HG03575 (cell line): ENCODE measurements around the gene TMPRSS11A.

Experiments
- ATAC-seq: cut with Tn5 transposase; IDR thresholded peaks from one replicate; pipeline ENCODE4 v1.9.1; 2021; ENCODE audit not compliant: unreplicated experiment, insufficient number of reproducible peaks, low FRiP score; ENCODE audit errors: extremely low read depth

The TMPRSS11A gene

DNA sequence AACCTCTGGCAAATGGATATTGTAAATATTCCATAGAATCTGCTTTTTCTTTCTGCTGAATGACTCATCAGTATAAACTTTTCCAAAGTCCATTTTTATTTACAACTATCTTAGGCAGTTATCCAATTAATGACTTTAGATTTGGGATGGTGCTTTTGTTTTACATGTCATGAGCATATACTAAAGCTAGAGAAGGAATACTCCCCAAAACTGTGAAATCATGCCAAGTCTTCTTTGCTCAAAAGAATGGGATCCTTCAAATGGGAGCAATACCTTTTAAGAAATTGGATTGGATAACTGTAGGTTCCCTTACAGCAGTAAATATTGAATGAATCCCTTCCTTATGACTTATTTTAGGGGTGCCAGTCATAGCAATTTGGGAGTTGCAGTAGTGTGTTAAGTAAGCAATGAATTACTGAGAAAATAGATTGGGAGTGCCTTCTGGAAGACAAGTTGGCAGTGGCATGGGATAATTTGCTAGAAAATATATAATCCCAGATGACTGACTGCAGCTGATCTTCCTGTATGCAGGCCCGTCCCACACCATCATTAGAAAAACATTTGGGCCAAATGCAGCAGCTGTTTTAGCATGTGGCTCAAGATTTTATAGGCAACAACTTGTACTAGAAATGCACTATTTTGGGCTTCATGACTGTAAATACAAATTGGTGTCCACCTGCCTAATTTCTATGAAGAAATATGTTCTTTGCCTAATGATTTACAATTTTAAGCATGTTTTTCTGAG is 82.3 kb downstream of the TMPRSS11A start:
- ATAC-seq, result no peak

- ATAC-seq, result no peak
Observed at GRCh38 chr4:67879486-67879885, 83.8 kb downstream of the TMPRSS11A start.

DNA sequence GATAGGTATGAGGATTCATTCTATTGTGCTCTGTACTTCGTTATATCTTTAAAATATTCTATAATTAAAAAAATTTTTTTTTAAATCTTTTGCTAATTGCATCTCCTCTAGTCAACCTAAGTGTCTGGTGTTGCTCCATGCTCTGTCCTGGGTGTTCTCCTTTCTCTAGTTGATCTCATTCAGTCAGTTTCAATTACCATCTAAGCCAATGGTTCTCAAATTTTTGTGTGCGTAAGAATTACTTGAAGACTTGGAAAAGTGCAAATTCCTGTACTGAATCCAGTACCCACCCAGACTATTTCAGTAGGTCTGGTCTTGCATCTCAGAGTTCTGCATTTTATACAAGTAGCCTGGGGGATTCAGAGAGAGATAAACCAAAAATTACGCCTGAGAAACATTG is 86.2 kb downstream of the TMPRSS11A start:
- ATAC-seq, result no peak

DNA sequence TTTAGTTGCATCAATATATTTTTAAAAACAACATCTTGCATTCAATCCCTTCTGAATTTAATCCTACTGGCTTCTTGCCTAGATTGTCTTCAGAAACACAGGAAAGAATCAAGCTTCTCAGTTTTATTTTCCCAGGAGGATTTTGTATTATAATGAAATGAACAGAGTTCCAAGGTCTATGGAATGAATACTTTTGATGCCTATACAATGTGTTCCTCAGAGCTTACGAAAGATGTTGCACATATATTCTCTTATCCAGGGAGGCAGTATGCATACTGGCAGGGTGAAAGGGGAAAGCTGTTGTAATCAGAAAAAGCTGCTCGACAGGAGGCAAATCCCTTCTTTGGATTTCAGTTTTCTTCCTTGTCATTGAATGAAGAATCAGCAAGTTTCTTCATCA is 88.3 kb downstream of the TMPRSS11A start:
- ATAC-seq, result no peak

DNA sequence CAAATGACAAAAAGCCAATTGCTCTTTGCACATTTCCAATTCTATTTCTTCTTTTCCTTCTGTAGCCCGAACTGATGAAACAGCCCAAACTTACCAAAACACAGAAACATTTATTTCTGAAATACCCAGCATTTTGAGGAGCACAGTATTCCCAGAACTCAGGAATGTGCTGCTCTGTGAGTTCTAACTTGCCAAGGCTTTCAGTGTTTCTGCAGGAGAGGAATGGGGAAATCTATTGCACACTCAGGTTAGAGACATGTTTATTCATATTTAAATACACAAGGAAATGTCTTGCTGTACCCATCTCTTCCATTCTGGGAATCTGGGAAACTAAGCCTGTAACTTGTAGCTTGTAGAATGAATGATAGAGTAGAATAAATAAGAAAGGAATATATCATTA is 90.2 kb downstream of the TMPRSS11A start:
- ATAC-seq, result no peak

DNA sequence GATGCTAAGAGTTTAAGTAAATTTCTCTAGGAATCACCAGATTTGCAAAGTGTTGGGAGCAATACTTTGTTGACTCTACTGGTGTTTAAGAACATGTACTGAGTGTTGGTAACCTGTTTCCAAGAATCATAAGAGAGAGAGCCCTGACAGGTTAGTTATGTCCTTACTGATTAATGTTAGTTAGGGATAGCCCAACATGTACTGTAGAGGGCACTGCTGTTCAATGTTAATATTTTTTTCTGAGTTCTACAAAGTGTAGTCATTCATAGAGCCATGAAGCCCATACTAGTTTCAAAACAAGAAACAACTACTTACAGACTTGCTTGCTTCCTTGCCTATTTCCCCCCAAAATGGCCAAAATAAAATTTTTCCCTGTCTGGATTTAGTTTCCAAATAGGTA is 91.4 kb downstream of the TMPRSS11A start:
- ATAC-seq, result peak; percentile 77

- no peak for ATAC-seq
Observed at GRCh38 chr4:67869580-67870190, 93.6 kb downstream of the TMPRSS11A start.

- no peak for ATAC-seq
Observed at GRCh38 chr4:67861513-67861912, 101.8 kb downstream of the TMPRSS11A start.
